Adrenal gland (tissue), 12 donors: ENCODE data around the gene YTHDC2. TPM values are rescaled to one million over a fixed set of nuclear protein-coding genes. Genes with fewer than 3 reads are reported as not detected.

Experiments used
- DNase-seq, 7 donors: peaks; one replicate each; pipeline ENCODE4 v3.0.0-alpha.2; 2019 to 2020
- H3K27ac ChIP-seq, 5 donors: fragments of 200-600 bp; sonication (generic) in 4 of 5; 1 replicate in 3 of 5; 2 replicates in 2 of 5; pipeline versions ENCODE4 v1.5.1 to v1.8.0; 2016 to 2020; ENCODE audit warnings: mild to moderate bottlenecking in 1 of 5
- H3K27me3 ChIP-seq: fragments of 200-600 bp; 2 replicates; pipeline ENCODE4 v1.8.0; 2021
- H3K36me3 ChIP-seq, 2 donors: fragments of 200-600 bp; replicated peaks in 1 of 2; 1 replicate in 1 of 2; 2 replicates in 1 of 2; pipeline versions ENCODE4 v1.5.1 to v1.8.0; 2018 to 2022
- H3K4me1 ChIP-seq, 2 donors: fragments of 200-600 bp; replicated peaks in 1 of 2; 1 replicate in 1 of 2; 2 replicates in 1 of 2; pipeline versions ENCODE4 v1.5.1 to v1.8.0; 2018 to 2021
- H3K4me3 ChIP-seq, 4 donors: fragments of 200-600 bp; sonication (generic) in 3 of 4; one replicate each; pipeline ENCODE4 v1.5.1; 2016 to 2018
- H3K9me3 ChIP-seq, 3 donors: fragments of 200-600 bp; sonication (generic) in 1 of 3; replicated peaks in 1 of 3; 1 replicate in 2 of 3; 2 replicates in 1 of 3; pipeline versions ENCODE4 v1.5.1 to v1.8.0; 2016 to 2021
- CTCF ChIP-seq, 6 experiments: fragments of 450-650 bp in 4 of 6; fragments of 200-600 bp in 2 of 6; sonication (generic) in 1 of 6; IDR thresholded peaks; 1 replicate in 5 of 6; 2 replicates in 1 of 6; pipeline versions ENCODE4 v1.5.1 to v1.8.0; 2016 to 2021; ENCODE audit warnings: antibody characterized with exemption in 6 of 6, mild to moderate bottlenecking in 2 of 6, moderate library complexity in 1 of 6
- POLR2A ChIP-seq, 2 donors: fragments of 450-650 bp; IDR thresholded peaks; one replicate each; pipeline ENCODE4 v1.6.1; 2017; ENCODE audit warnings: antibody characterized with exemption in 2 of 2, mild to moderate bottlenecking in 2 of 2, moderate library complexity in 1 of 2
- intact Hi-C, 2 donors: fragments of 100-400 bp; cut with DNase I; formaldehyde crosslinking; loops; one replicate each; pipeline versions ENCODE4 v1.14.1 to v1.15.0; 2022 to 2023
- polyA plus RNA-seq, 3 donors: library from polyadenylated mRNA; stranded (reverse); fragments of 200-250 nt in 2 of 3; fragments of 350-450 nt in 1 of 3; fragmentation: Illumina TruSeq in 1 of 3; extraction: RNeasy Lipid Tissue Mini Kit (QIAGEN cat#74804) in 1 of 3; gene quantifications; one replicate each; pipeline ENCODE4 v1.2.3, GENCODE V29; 2013 to 2014
- small RNA-seq, 2 donors: library from RNA; depleted of rRNA; stranded (forward); fragments of <200 nt; gene quantifications; one replicate each; pipeline ENCODE3, GENCODE V24; 2016
- total RNA-seq, 9 donors: library from RNA; depleted of rRNA in 4 of 9; stranded (reverse); fragments of >200 nt in 4 of 9; fragments of 120-200 nt in 1 of 9; fragmentation: NEBNext Ultra II Directional in 1 of 9; extraction: Animal tissue kit (Norgen Biotek cat#: 25700) in 1 of 9; gene quantifications; one replicate each; pipeline versions ENCODE4 v1.1.0 to v1.2.4, GENCODE V29; 2013 to 2023
- donor health status: healthy with polysubstance abuse.
- donor health status: Bipolar disorder and iron deficiency.
- donor health status: DM: yes; HTN: yes; CAD: no.
- donor health status: DM: no; HTN: no; CAD: no.
- donor health status: DM: no; HTN: no; CAD: no.
- donor health status: DM: yes; HTN: yes; CAD: no.

Gene YTHDC2
- total and polyA plus RNA-seq, 12 donors, result 10.3 to 34.9 (median 23.6) TPM

- Histone ChIP-seq H3K36me3 (no peaks in the 10 kb centered on the region), H3K27me3 (no peaks in the 10 kb centered on the region), H3K4me1 (no peaks in the 10 kb centered on the region), H3K4me3 (no peak overlapping the region), H3K9me3 (no peaks in the 10 kb centered on the region), H3K27ac (no peak overlapping the region)
- intact Hi-C loops, result no loop called here
- TF ChIP-seq POLR2A (IDR thresholded peaks at IDR 0.05) (no peak), CTCF (IDR thresholded peaks at IDR 0.05) (no peak)
- DNase-seq, result no peak
Observed at GRCh38 chr5:113641715-113642114, 128.2 kb downstream of the YTHDC2 start.

Small RNA genes lying within 50 kb of the gene (small RNA-seq; reads per million reads assigned to genes)
- gene RNU4ATAC13P, result 0 reads per million in 2 donors

Other genes with a start within 250 kb of the YTHDC2 start
- under 1 TPM in 1 of 9 donors, not detected in 8; 0.17 TPM for gene TSSK1B, start 78.7 kb upstream of the YTHDC2 start, total RNA-seq
- gene TSSK1B, start 78.7 kb upstream of the YTHDC2 start, polyA plus RNA-seq, result not detected
- gene MCC, start 25.2 kb upstream of the YTHDC2 start, total RNA-seq, result 10 to 100 TPM in 3 of 9 donors, 1 to 10 TPM in 6; 3.0 to 12.6 (median 9.4) TPM
- 1 to 10 TPM; 1.8 to 4.2 (median 2.4) TPM for gene MCC, start 25.2 kb upstream of the YTHDC2 start, polyA plus RNA-seq